Panc1 (cell line): ENCODE results near the gene RD3L. TPM values are rescaled to one million over a fixed set of nuclear protein-coding genes. Genes with fewer than 3 reads are reported as not detected.

Experiments used
- ATAC-seq: fragments of 200-7000 bp; cut with Tn5 transposase; 2 replicates; pipeline ENCODE4 v1.9.1; 2020; ENCODE audit warnings: mild to moderate bottlenecking, moderate library complexity
- Bru-seq: library from RNA; stranded (reverse); fragments of 400-500 nt; gene quantifications from one replicate; lab custom pipeline; 2021; lab: Mats Ljungman, UMichigan
- BruChase-seq, 2 experiments: library from RNA; stranded (reverse); fragments of 400-500 nt; gene quantifications; one replicate each; lab custom pipeline; 2021; lab: Mats Ljungman, UMichigan
- BruUV-seq: library from RNA; stranded (reverse); fragments of 400-500 nt; replicated peaks from 2 replicates; lab custom pipeline; 2021; lab: Mats Ljungman, UMichigan
- CTCF ChIA-PET: fragments of 300-600 bp; sonication (Branson Sonifier 250); formaldehyde crosslinking; loops from one replicate; lab custom pipeline; 2022; ENCODE audit warnings: antibody characterized with exemption; lab: Charles Lee
- POLR2A ChIA-PET: fragments of 300-600 bp; sonication (Branson Sonifier 250); formaldehyde crosslinking; loops from one replicate; lab custom pipeline; 2022; ENCODE audit warnings: antibody characterized with exemption; lab: Charles Lee
- DNase-seq: peaks from one replicate; pipeline ENCODE4 v3.0.0-alpha.2; 2010; ENCODE audit warnings: low read depth, low spot score
- H3K27ac ChIP-seq: 2 replicates; pipeline ENCODE4 v1.5.1; 2011; ENCODE audit warnings: mild to moderate bottlenecking, low read length, inconsistent platforms
- H3K27me3 ChIP-seq: fragments of 200-500 bp; sonication (Bioruptor generic); 2 replicates; pipeline ENCODE4 v1.6.0; 2014; ENCODE audit warnings: low read length, inconsistent platforms; ENCODE audit not compliant: control insufficient read depth, insufficient read depth
- H3K36me3 ChIP-seq: fragments of 200-500 bp; sonication (Bioruptor generic); 2 replicates; pipeline ENCODE4 v1.5.1; 2014; ENCODE audit warnings: inconsistent platforms, mild to moderate bottlenecking, low read length, moderate library complexity; ENCODE audit not compliant: control insufficient read depth, insufficient read depth
- H3K4me1 ChIP-seq: 2 replicates; pipeline ENCODE4 v1.5.1; 2011; ENCODE audit warnings: inconsistent platforms, mild to moderate bottlenecking, low read length, moderate library complexity; ENCODE audit not compliant: control insufficient read depth, insufficient read depth
- H3K4me3 ChIP-seq, 2 experiments: 2 replicates each; pipeline ENCODE4 v1.5.1; 2011 to 2012; ENCODE audit warnings: low read depth in 2 of 2, low read length in 2 of 2, mild to moderate bottlenecking in 2 of 2, inconsistent platforms in 1 of 2, moderate library complexity in 1 of 2
- H3K9me3 ChIP-seq: fragments of 200-500 bp; sonication (Bioruptor generic); 2 replicates; pipeline ENCODE4 v1.5.1; 2014; ENCODE audit warnings: low read depth, mild to moderate bottlenecking, inconsistent platforms, low read length, moderate library complexity; ENCODE audit not compliant: control insufficient read depth, insufficient read depth
- CTCF ChIP-seq: fragments of 450-650 bp; IDR thresholded peaks from 2 replicates; pipeline ENCODE4 v1.5.1; 2017; ENCODE audit warnings: mild to moderate bottlenecking
- POLR2AphosphoS5 ChIP-seq: IDR thresholded peaks from 2 replicates; pipeline ENCODE4 v1.6.1; 2012; ENCODE audit warnings: mild to moderate bottlenecking, low read depth, low read length, moderate library complexity
- REST ChIP-seq, 2 experiments: IDR thresholded peaks; 2 replicates each; pipeline ENCODE4 v1.6.1; 2011 to 2012; ENCODE audit warnings: low read depth in 2 of 2, control low read depth in 1 of 2, low read length in 1 of 2, mild to moderate bottlenecking in 1 of 2, moderate library complexity in 1 of 2; ENCODE audit not compliant: insufficient read depth in 1 of 2
- SIN3A ChIP-seq: IDR thresholded peaks from 2 replicates; pipeline ENCODE4 v1.6.1; 2012; ENCODE audit warnings: low read depth, mild to moderate bottlenecking, low read length, moderate library complexity, borderline replicate concordance; ENCODE audit not compliant: insufficient read depth
- TCF7L2 ChIP-seq: IDR thresholded peaks from 2 replicates; pipeline ENCODE4 v1.6.1; 2011; ENCODE audit warnings: mild to moderate bottlenecking, low read depth, low read length, inconsistent platforms
- in situ Hi-C: cut with HindIII; loops from 2 replicates; pipeline ENCODE4 v1.10.0; 2016; ENCODE audit warnings: low sequenced_read_pairs, low pct_unique_long_range_greater_than_20kb
- intact Hi-C: fragments of 100-400 bp; cut with micrococcal nuclease; formaldehyde crosslinking; loops from one replicate; pipeline ENCODE4 v1.10.0; 2022; ENCODE audit not compliant: unreplicated experiment
- long read RNA-seq: library from polyadenylated mRNA; unstranded; transcript quantifications from one replicate; pipeline ENCODE4 v2.0.0, GENCODE V29; 2021; ENCODE audit not compliant: unreplicated experiment
- polyA plus RNA-seq: library from polyadenylated mRNA; unstranded; fragments of >200 nt; gene quantifications from one replicate; pipeline ENCODE4 v1.2.1, GENCODE V29; 2012; ENCODE audit warnings: missing spikeins; ENCODE audit not compliant: insufficient read length
- total RNA-seq: library from RNA; stranded (reverse); gene quantifications from one replicate; pipeline ENCODE4 v1.2.1, GENCODE V29; 2021; ENCODE audit not compliant: unreplicated experiment

RD3L gene
- total RNA-seq (not detected), Bru-seq, nascent RNA (not detected), BruChase-seq, experiment 1, labeled RNA remaining after a 2-hour chase (not detected), BruChase-seq, experiment 2, labeled RNA remaining after a 6-hour chase (not detected)
- polyA plus RNA-seq, result not detected
- long read RNA-seq, result 0 reads

GRCh38 chr14:103941973-103942736, at the start of gene RD3L:
Gene RD3L, minus strand, starts transcription at chr14:103942529. Its CDS starts 834 bp downstream, at chr14:103941695.
- H3K4me1 ChIP-seq, result no peaks in the 10 kb centered on the region
- H3K4me3 ChIP-seq, result no peak within 1 kb of the TSS
- no peak within 1 kb of the TSS for H3K27ac ChIP-seq
- peaks cover 12% of the 10 kb centered on the region for H3K27me3 ChIP-seq
- in situ Hi-C loops, result no loop called here
- TF ChIP-seq SIN3A (no peak), POLR2AphosphoS5 (no peak)
- BruUV-seq, result no TSS peak
- intact Hi-C loops, result no loop called here
- DNase-seq, result no peak
- POLR2A ChIA-PET, result no interaction called here
- no peaks in the 10 kb centered on the region for H3K36me3 ChIP-seq
- peaks cover 3% of the 10 kb centered on the region; the same call in 1 of the 2 replicates for H3K9me3 ChIP-seq
- CTCF ChIA-PET, result interaction anchor here (0.6 kb wide), 1 partner anchor 136 kb away, joined by 3 read pairs; no protein-coding TSS in a partner anchor
- ATAC-seq, result no peak

GRCh38 chr14:103989964-103990363, 47.6 kb upstream of the RD3L start:
- ATAC-seq, result no peak
- TF ChIP-seq SIN3A (no peak), CTCF (no peak), POLR2AphosphoS5 (no peak), TCF7L2 (no peak), REST (IDR thresholded peaks at IDR 0.05; ENCODE audit: insufficient read depth in 1 of 2, low read depth in 2 of 2, low read length in 1 of 2) (no peak)
- DNase-seq, result no peak
- in situ Hi-C loops (no loop called here), intact Hi-C loops (no loop called here)
- ChIA-PET POLR2A (no interaction called here), CTCF (no interaction called here)
- Histone ChIP-seq H3K36me3 (no peaks in the 10 kb centered on the region), H3K4me1 (no peaks in the 10 kb centered on the region), H3K27ac (no peak overlapping the region), H3K4me3 (no peak overlapping the region), H3K9me3 (no peaks in the 10 kb centered on the region), H3K27me3 (no peaks in the 10 kb centered on the region)
- BruUV-seq, result no TSS peak

GRCh38 chr14:103989034-103989433, 46.7 kb upstream of the RD3L start:
- no peak for DNase-seq
- TF ChIP-seq POLR2AphosphoS5, result no peak
- TF ChIP-seq CTCF, result no peak
- TF ChIP-seq REST (IDR thresholded peaks at IDR 0.05; ENCODE audit: insufficient read depth in 1 of 2, low read depth in 2 of 2, low read length in 1 of 2), result no peak
- no peak for TF ChIP-seq TCF7L2
- TF ChIP-seq SIN3A, result no peak
- ATAC-seq, result no peak
- no peaks in the 10 kb centered on the region for H3K4me1 ChIP-seq
- POLR2A ChIA-PET, result no interaction called here
- H3K27ac ChIP-seq, result no peak overlapping the region
- H3K4me3 ChIP-seq, result no peak overlapping the region
- no peaks in the 10 kb centered on the region for H3K9me3 ChIP-seq
- CTCF ChIA-PET, result no interaction called here
- no peaks in the 10 kb centered on the region for H3K27me3 ChIP-seq
- in situ Hi-C loops (no loop called here), intact Hi-C loops (no loop called here)
- no peaks in the 10 kb centered on the region for H3K36me3 ChIP-seq
- BruUV-seq, result no TSS peak
